HEK293 (cell line): ENCODE results near the gene CLCNKA.

Source experiments
- CTCF ChIA-PET: fragments of 350-600 bp; formaldehyde crosslinking; extraction: SDS; loops from one replicate; lab custom pipeline; 2021; ENCODE audit warnings: antibody characterized with exemption; lab: Yijun Ruan, JAX
- POLR2A ChIA-PET: fragments of 300-600 bp; formaldehyde crosslinking; extraction: SDS; loops from one replicate; lab custom pipeline; 2020; ENCODE audit warnings: antibody characterized with exemption, inconsistent platforms; lab: Yijun Ruan, JAX
- H3K27ac ChIP-seq: fragments of 200-500 bp; sonication (Bioruptor generic); 2 replicates; pipeline ENCODE4 v1.5.1; 2014; ENCODE audit warnings: low read depth, low read length, control low read depth, inconsistent platforms; ENCODE audit errors: extremely low read depth
- H3K36me3 ChIP-seq, 2 experiments: fragments of 200-500 bp in 1 of 2; sonication (Bioruptor generic) in 1 of 2; 1 replicate in 1 of 2; 2 replicates in 1 of 2; pipeline ENCODE4 v1.5.1; 2014 to 2017; ENCODE audit warnings: inconsistent platforms in 2 of 2, low read length in 2 of 2; ENCODE audit not compliant: control insufficient read depth in 2 of 2, insufficient read depth in 1 of 2
- H3K4me1 ChIP-seq: fragments of 200-500 bp; sonication (Bioruptor generic); 2 replicates; pipeline ENCODE4 v1.5.1; 2014; ENCODE audit warnings: mild to moderate bottlenecking, low read length, inconsistent platforms; ENCODE audit not compliant: control insufficient read depth, insufficient read depth
- H3K4me3 ChIP-seq: 2 replicates; pipeline ENCODE4 v1.5.1; 2011; ENCODE audit warnings: low read depth, mild to moderate bottlenecking, control low read depth, low read length, moderate library complexity
- H3K9me3 ChIP-seq: fragments of 200-500 bp; sonication (Bioruptor generic); 2 replicates; pipeline ENCODE4 v1.5.1; 2014; ENCODE audit warnings: low read depth, low read length, inconsistent platforms; ENCODE audit not compliant: control insufficient read depth, insufficient read depth
- HOXA7 ChIP-seq: sonication (generic); formaldehyde crosslinking; IDR thresholded peaks from 2 replicates; pipeline ENCODE4 v1.8.1; 2022; ENCODE audit warnings: missing genetic modification reagents, borderline replicate concordance
- KLF9 ChIP-seq: fragments of 450-650 bp; formaldehyde crosslinking; IDR thresholded peaks from 2 replicates; pipeline ENCODE4 v1.5.1; 2016; ENCODE audit warnings: missing biosample characterization, missing genetic modification characterization, low read depth
- MZF1 ChIP-seq: fragments of 450-650 bp; formaldehyde crosslinking; IDR thresholded peaks from 2 replicates; pipeline ENCODE4 v1.5.1; 2017; ENCODE audit warnings: missing biosample characterization, missing genetic modification characterization, borderline replicate concordance
- SCRT2 ChIP-seq: fragments of 450-650 bp; formaldehyde crosslinking; IDR thresholded peaks from 2 replicates; pipeline ENCODE4 v1.5.1; 2016; ENCODE audit warnings: missing biosample characterization, missing genetic modification characterization
- SP7 ChIP-seq: fragments of 450-650 bp; formaldehyde crosslinking; IDR thresholded peaks from 2 replicates; pipeline ENCODE4 v1.5.1; 2016; ENCODE audit warnings: missing biosample characterization, missing genetic modification characterization
- WT1 ChIP-seq: fragments of 450-650 bp; formaldehyde crosslinking; IDR thresholded peaks from 2 replicates; pipeline ENCODE4 v1.5.1; 2016; ENCODE audit warnings: missing biosample characterization, missing genetic modification characterization
- YY1 ChIP-seq: fragments of 450-650 bp; formaldehyde crosslinking; IDR thresholded peaks from 2 replicates; pipeline ENCODE4 v1.5.1; 2018; ENCODE audit warnings: missing biosample characterization, missing genetic modification characterization
- ZIC2 ChIP-seq: fragments of 450-650 bp; formaldehyde crosslinking; IDR thresholded peaks from 2 replicates; pipeline ENCODE4 v1.5.1; 2016; ENCODE audit warnings: missing biosample characterization, missing genetic modification characterization
- ZNF132 ChIP-seq: fragments of 450-650 bp; formaldehyde crosslinking; IDR thresholded peaks from 2 replicates; pipeline ENCODE4 v1.5.1; 2017; ENCODE audit warnings: missing biosample characterization, missing genetic modification characterization, borderline replicate concordance
- ZNF184 ChIP-seq: fragments of 450-650 bp; IDR thresholded peaks from 2 replicates; pipeline ENCODE4 v1.5.1; 2018; ENCODE audit warnings: missing biosample characterization, mild to moderate bottlenecking, missing genetic modification characterization
- ZNF335 ChIP-seq: fragments of 450-650 bp; formaldehyde crosslinking; conservative IDR thresholded peaks from 2 replicates; pipeline ENCODE4 v1.5.1; 2016; ENCODE audit warnings: missing biosample characterization, missing genetic modification characterization
- ZNF366 ChIP-seq: fragments of 450-650 bp; formaldehyde crosslinking; conservative IDR thresholded peaks from 2 replicates; pipeline ENCODE4 v1.5.1; 2016; ENCODE audit warnings: missing biosample characterization, missing genetic modification characterization
- ZNF600 ChIP-seq: fragments of 450-650 bp; formaldehyde crosslinking; IDR thresholded peaks from 2 replicates; pipeline ENCODE4 v1.5.1; 2016; ENCODE audit warnings: missing biosample characterization, missing genetic modification characterization
- ZNF626 ChIP-seq: fragments of 450-650 bp; sonication (Bioruptor Pico); formaldehyde crosslinking; IDR thresholded peaks from 2 replicates; pipeline ENCODE4 v1.5.1; 2018; ENCODE audit warnings: missing biosample characterization, missing genetic modification characterization, inconsistent platforms
- ZNF654 ChIP-seq: fragments of 450-650 bp; formaldehyde crosslinking; IDR thresholded peaks from 2 replicates; pipeline ENCODE4 v1.5.1; 2016; ENCODE audit warnings: low read depth, missing biosample characterization, missing genetic modification characterization
- ZNF785 ChIP-seq: fragments of 450-650 bp; formaldehyde crosslinking; IDR thresholded peaks from 2 replicates; pipeline ENCODE4 v1.5.1; 2016; ENCODE audit warnings: missing biosample characterization, missing genetic modification characterization
- ZNF830 ChIP-seq: fragments of 450-650 bp; IDR thresholded peaks from 2 replicates; pipeline ENCODE4 v1.5.0; 2018; ENCODE audit warnings: missing biosample characterization, missing genetic modification characterization, low read depth, mild to moderate bottlenecking, moderate library complexity
- ZSCAN23 ChIP-seq: fragments of 450-650 bp; formaldehyde crosslinking; IDR thresholded peaks from 2 replicates; pipeline ENCODE4 v1.5.1; 2016; ENCODE audit warnings: missing biosample characterization, missing genetic modification characterization
- TF ChIP-seq, protein P1 (sequence below): fragments of 450-650 bp; formaldehyde crosslinking; IDR thresholded peaks from 2 replicates; pipeline ENCODE4 v1.5.1; 2016; ENCODE audit warnings: missing biosample characterization, missing genetic modification characterization
- TF ChIP-seq, protein P2 (sequence below): fragments of 450-650 bp; formaldehyde crosslinking; optimal IDR thresholded peaks from 2 replicates; pipeline ENCODE3; 2016; ENCODE audit warnings: missing biosample characterization, mild to moderate bottlenecking, missing genetic modification characterization
- TF ChIP-seq, protein P3 (sequence below): fragments of 450-650 bp; formaldehyde crosslinking; IDR thresholded peaks from 2 replicates; pipeline ENCODE4 v1.5.1; 2016; ENCODE audit warnings: missing biosample characterization, missing genetic modification characterization, borderline replicate concordance
- TF ChIP-seq, protein P4 (sequence below): fragments of 450-650 bp; formaldehyde crosslinking; conservative IDR thresholded peaks from 2 replicates; pipeline ENCODE4 v1.5.1; 2016; ENCODE audit warnings: low read depth, missing biosample characterization, missing genetic modification characterization
- TF ChIP-seq, protein P5 (sequence below): fragments of 450-650 bp; formaldehyde crosslinking; IDR thresholded peaks from 2 replicates; pipeline ENCODE4 v1.5.1; 2016; ENCODE audit warnings: missing biosample characterization, missing genetic modification characterization

Gene CLCNKA

DNA sequence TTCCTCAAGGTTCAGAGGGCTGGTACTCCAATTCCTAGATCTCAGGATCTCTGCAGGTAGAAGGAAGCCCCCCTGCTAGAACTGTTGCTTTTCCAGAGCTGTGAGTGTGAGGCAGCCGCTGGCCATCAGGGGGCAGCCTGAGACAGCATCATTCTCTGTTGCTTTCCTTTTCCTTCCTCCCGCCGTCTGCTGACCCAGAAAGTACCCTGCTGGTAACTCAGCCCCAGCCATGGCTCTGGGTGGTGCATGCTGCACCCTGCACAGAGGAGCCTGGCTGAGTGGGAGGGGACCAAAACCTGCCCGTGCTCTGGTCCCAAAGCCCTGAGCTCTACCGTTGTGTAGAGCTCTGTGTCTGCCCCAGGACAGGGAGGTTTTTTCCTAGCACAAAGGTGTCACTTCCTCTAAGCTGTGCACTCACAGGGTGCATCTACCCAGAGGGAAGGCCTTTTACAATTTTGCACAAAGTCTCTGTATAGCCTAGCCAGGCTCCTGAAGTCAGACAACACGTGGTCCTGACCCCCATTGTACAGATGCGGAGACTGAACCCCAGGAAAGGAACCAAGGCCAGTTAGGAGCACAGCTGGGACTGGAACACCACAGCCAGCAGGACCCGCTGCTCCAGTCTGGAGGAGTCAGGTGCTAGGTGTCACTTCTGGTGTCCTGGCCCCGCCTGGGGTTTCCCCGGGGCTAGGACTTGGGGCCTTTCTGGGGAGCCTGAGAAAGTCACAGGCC is 57.3 kb downstream of the CLCNKA start (continued):
- TF ChIP-seq, protein P1, sequence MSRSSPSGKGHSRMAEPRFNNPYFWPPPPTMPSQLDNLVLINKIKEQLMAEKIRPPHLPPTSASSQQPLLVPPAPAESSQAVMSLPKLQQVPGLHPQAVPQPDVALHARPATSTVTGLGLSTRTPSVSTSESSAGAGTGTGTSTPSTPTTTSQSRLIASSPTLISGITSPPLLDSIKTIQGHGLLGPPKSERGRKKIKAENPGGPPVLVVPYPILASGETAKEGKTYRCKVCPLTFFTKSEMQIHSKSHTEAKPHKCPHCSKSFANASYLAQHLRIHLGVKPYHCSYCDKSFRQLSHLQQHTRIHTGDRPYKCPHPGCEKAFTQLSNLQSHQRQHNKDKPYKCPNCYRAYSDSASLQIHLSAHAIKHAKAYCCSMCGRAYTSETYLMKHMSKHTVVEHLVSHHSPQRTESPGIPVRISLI (tag by site-specific recombination), result 0 out of 2 replicates have a peak, but pooled peaks have one; percentile 10
- TF ChIP-seq SCRT2 (peak; percentile 99), ZNF626 (tag by site-specific recombination) (no peak), SP7 (tag by site-specific recombination) (peak; percentile 19; the same call in 1 of the 2 replicates), ZNF785 (no peak), ZNF366 (tag by site-specific recombination) (peak; percentile 74), ZNF600 (tag by site-specific recombination) (0 out of 2 replicates have a peak, but pooled peaks have one; percentile 37), ZNF830 (tag by site-specific recombination) (no peak), KLF9 (tag by site-specific recombination) (no peak), ZNF654 (peak; percentile 85), ZIC2 (peak; percentile 83)
- TF ChIP-seq, protein P2, sequence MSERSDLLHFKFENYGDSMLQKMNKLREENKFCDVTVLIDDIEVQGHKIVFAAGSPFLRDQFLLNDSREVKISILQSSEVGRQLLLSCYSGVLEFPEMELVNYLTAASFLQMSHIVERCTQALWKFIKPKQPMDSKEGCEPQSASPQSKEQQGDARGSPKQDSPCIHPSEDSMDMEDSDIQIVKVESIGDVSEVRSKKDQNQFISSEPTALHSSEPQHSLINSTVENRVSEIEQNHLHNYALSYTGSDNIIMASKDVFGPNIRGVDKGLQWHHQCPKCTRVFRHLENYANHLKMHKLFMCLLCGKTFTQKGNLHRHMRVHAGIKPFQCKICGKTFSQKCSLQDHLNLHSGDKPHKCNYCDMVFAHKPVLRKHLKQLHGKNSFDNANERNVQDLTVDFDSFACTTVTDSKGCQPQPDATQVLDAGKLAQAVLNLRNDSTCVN (tag by site-specific recombination), result no peak
- TF ChIP-seq, protein P3, sequence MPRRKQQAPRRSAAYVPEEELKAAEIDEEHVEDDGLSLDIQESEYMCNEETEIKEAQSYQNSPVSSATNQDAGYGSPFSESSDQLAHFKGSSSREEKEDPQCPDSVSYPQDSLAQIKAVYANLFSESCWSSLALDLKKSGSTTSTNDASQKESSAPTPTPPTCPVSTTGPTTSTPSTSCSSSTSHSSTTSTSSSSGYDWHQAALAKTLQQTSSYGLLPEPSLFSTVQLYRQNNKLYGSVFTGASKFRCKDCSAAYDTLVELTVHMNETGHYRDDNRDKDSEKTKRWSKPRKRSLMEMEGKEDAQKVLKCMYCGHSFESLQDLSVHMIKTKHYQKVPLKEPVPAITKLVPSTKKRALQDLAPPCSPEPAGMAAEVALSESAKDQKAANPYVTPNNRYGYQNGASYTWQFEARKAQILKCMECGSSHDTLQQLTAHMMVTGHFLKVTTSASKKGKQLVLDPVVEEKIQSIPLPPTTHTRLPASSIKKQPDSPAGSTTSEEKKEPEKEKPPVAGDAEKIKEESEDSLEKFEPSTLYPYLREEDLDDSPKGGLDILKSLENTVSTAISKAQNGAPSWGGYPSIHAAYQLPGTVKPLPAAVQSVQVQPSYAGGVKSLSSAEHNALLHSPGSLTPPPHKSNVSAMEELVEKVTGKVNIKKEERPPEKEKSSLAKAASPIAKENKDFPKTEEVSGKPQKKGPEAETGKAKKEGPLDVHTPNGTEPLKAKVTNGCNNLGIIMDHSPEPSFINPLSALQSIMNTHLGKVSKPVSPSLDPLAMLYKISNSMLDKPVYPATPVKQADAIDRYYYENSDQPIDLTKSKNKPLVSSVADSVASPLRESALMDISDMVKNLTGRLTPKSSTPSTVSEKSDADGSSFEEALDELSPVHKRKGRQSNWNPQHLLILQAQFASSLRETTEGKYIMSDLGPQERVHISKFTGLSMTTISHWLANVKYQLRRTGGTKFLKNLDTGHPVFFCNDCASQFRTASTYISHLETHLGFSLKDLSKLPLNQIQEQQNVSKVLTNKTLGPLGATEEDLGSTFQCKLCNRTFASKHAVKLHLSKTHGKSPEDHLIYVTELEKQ (tag by site-specific recombination), result peak; percentile 18; the same call in 1 of the 2 replicates

DNA sequence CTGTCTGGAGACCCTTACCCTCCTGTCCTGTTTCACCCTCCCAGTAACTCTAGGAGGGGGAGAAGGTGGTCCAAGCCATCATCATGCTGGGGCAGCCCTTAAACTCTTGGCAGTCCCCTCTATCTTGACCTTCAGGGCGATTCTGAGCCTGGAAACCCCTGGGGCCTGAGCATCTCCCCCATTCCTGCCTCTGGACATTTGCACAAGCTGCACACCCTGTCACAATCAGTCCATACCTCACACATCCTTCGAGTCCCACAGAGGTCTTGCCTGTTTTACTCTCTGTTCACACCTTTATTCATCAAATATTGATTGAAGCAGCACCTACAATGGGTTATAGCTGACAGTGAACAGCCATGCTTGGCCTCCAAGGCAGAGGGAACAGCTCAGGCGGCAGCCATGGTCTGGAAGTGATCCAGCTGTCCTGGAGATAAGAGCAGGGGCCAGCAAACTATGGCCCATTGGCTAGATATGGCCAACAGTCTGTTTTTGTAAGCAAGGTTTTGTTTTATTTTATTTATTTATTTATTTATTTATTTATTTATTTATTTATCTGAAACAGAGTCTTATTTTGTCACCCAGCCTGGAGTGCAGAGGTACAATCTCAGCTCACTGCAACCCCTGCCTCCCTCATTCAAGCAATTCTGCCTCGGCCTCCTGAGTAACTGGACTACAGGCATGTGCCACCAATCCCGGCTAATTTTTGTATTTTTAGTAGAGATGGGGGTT is 58.8 kb downstream of the CLCNKA start:
- ChIA-PET POLR2A (interaction anchor here (0.8 to 3.0 kb wide), 2 partner anchors 21 to 108 kb away, joined by 3 to 9 read pairs; no protein-coding TSS in a partner anchor), CTCF (interaction anchor here (0.6 to 9.7 kb wide), 18 partner anchors 8 to 946 kb away, joined by 3 to 427 read pairs (median 8); partner anchors contain the start of genes EPHA2 and FAM131C)
- TF ChIP-seq, protein P4, sequence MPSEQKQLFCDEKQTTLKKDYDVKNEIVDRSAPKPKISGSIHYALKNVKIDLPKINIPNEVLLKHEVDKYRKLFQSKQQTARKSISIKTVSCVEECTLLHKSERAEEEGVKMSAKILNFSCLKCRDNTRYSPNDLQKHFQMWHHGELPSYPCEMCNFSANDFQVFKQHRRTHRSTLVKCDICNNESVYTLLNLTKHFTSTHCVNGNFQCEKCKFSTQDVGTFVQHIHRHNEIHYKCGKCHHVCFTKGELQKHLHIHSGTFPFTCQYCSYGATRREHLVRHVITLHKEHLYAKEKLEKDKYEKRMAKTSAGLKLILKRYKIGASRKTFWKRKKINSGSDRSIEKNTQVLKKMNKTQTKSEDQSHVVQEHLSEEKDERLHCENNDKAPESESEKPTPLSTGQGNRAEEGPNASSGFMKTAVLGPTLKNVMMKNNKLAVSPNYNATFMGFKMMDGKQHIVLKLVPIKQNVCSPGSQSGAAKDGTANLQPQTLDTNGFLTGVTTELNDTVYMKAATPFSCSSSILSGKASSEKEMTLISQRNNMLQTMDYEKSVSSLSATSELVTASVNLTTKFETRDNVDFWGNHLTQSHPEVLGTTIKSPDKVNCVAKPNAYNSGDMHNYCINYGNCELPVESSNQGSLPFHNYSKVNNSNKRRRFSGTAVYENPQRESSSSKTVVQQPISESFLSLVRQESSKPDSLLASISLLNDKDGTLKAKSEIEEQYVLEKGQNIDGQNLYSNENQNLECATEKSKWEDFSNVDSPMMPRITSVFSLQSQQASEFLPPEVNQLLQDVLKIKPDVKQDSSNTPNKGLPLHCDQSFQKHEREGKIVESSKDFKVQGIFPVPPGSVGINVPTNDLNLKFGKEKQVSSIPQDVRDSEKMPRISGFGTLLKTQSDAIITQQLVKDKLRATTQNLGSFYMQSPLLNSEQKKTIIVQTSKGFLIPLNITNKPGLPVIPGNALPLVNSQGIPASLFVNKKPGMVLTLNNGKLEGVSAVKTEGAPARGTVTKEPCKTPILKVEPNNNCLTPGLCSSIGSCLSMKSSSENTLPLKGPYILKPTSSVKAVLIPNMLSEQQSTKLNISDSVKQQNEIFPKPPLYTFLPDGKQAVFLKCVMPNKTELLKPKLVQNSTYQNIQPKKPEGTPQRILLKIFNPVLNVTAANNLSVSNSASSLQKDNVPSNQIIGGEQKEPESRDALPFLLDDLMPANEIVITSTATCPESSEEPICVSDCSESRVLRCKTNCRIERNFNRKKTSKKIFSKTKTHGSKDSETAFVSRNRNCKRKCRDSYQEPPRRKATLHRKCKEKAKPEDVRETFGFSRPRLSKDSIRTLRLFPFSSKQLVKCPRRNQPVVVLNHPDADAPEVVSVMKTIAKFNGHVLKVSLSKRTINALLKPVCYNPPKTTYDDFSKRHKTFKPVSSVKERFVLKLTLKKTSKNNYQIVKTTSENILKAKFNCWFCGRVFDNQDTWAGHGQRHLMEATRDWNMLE (tag by site-specific recombination), result peak; percentile 72
- TF ChIP-seq ZNF335 (tag by site-specific recombination) (no peak), ZNF184 (tag by site-specific recombination) (no peak), ZNF132 (tag by site-specific recombination) (no peak), ZSCAN23 (tag by site-specific recombination) (no peak), MZF1 (tag by site-specific recombination) (no peak), ZNF830 (tag by site-specific recombination) (no peak), HOXA7 (CRISPR knock-in tag) (no peak), ZNF626 (tag by site-specific recombination) (no peak), YY1 (no peak), WT1 (tag by site-specific recombination) (no peak)
- TF ChIP-seq, protein P5, sequence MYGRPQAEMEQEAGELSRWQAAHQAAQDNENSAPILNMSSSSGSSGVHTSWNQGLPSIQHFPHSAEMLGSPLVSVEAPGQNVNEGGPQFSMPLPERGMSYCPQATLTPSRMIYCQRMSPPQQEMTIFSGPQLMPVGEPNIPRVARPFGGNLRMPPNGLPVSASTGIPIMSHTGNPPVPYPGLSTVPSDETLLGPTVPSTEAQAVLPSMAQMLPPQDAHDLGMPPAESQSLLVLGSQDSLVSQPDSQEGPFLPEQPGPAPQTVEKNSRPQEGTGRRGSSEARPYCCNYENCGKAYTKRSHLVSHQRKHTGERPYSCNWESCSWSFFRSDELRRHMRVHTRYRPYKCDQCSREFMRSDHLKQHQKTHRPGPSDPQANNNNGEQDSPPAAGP (tag by site-specific recombination), result no peak

More for the DNA sequence above, 58.8 kb downstream of the CLCNKA start:
- H3K9me3 ChIP-seq, result no peaks in the 10 kb centered on the region
- H3K27ac ChIP-seq, result no peak overlapping the region
- no peak overlapping the region for H3K4me3 ChIP-seq
- H3K36me3 ChIP-seq, result no peaks in the 10 kb centered on the region
- H3K4me1 ChIP-seq, result no peaks in the 10 kb centered on the region
